LNCaP clone FGC (cell line): ENCODE data around the gene PSG4.
"Not testable (repeated sequence)": the region's sequence is repeated elsewhere in the genome, so short reads cannot be mapped to it uniquely, and the experiment has no call there.

Source experiments
- DNase-seq: peaks from one replicate; pipeline ENCODE4 v3.0.0-alpha.2; 2011; ENCODE audit warnings: low read depth
- H3K4me3 ChIP-seq: 2 replicates; pipeline ENCODE4 v1.5.1; 2011; ENCODE audit warnings: mild to moderate bottlenecking, low read depth, low read length, control low read depth
- TF ChIP-seq, protein P1 (sequence below): IDR thresholded peaks from 2 replicates; pipeline ENCODE4 v1.5.1; 2012; ENCODE audit warnings: mild to moderate bottlenecking; ENCODE audit not compliant: control insufficient read depth, insufficient read depth; ENCODE audit errors: extremely low read depth

Gene PSG4

DNA sequence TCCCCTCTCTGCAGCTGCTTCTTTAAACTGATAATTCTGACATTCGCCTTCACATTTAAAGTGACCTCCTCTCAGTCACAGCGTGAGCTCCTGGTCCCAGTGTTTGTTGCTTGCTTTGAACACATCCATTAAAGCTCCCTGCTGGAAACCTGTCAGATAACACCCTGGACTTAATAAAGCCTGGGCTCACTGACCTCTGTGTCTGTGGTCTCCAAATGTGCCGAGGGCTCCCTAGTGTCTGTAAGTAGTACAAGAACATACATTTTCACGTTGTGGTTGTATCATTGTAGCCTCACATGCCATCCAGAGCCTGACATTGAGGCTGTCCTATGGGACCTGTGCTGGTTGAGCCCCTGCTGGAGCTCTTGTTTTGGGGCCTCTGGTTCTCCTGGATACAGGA, 2.6 kb upstream of the PSG4 start:
- no peak overlapping the region for H3K4me3 ChIP-seq
- TF ChIP-seq, protein P1, sequence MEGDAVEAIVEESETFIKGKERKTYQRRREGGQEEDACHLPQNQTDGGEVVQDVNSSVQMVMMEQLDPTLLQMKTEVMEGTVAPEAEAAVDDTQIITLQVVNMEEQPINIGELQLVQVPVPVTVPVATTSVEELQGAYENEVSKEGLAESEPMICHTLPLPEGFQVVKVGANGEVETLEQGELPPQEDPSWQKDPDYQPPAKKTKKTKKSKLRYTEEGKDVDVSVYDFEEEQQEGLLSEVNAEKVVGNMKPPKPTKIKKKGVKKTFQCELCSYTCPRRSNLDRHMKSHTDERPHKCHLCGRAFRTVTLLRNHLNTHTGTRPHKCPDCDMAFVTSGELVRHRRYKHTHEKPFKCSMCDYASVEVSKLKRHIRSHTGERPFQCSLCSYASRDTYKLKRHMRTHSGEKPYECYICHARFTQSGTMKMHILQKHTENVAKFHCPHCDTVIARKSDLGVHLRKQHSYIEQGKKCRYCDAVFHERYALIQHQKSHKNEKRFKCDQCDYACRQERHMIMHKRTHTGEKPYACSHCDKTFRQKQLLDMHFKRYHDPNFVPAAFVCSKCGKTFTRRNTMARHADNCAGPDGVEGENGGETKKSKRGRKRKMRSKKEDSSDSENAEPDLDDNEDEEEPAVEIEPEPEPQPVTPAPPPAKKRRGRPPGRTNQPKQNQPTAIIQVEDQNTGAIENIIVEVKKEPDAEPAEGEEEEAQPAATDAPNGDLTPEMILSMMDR = no peak
- DNase-seq = no peak

DNA sequence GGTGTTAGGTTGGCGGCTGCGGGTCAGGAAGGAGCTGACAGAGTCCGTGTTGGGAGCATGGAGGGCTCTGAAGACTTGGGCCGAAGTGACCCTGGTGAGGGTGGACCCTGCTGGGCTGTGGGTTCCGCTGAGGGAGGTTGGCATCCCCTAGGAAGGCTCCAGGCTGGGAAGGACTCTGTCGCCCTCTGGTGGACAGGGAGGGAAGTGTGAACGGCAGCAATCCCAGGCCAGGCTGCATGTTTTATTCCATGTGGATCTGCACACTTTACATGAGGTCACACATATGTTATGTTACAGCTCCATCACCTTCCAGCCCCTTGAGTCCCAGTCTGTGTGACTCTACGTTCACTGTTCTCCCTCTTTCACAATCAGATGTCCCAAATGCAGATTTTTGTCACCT, 1.7 kb upstream of the PSG4 start:
- TF ChIP-seq, protein P1 = peak; percentile 52
- not testable (repeated sequence) for DNase-seq, H3K4me3 ChIP-seq

DNA sequence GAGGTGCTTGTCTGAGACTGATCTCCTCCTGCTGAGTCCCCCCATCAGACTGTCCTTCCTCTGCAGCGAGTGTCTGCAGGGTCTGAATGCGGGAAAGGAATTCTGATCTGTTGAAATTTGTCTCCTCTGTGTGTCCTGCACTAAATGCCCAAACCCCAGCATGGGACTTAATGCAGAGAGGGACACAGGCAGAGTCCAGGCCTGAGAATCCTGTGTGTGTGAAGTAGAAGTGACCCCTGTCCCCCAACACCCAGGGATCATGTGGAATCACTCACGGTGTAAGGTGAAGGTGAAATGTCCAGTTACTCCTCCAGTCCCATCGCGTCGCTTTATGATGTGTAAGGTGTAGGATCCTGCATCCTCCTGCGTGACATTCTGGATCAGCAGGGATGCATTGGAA, 1.8 kb downstream of the PSG4 start:
- not testable (repeated sequence) for H3K4me3 ChIP-seq, DNase-seq

DNA sequence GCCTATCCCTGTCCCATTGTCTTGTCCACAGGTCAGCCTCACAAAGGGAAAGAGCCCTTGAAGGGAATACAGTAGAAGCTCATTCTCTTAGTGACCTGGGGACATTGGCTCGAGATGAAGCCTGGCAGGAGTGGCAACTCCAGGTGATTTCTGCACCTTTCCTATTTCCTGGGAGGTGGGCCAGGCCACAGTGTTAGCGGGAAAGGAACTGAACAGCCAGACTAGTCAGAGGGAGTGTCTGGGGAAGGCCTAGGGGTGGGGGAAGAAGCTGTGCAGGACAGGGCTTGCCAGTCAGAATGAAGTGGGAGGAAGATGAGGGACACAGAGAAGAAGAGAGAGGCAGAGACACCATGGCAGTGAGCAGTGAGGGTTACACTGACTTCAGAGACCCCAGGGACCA, 3.5 kb downstream of the PSG4 start:
- DNase-seq, H3K4me3 ChIP-seq: not testable (repeated sequence)

DNA sequence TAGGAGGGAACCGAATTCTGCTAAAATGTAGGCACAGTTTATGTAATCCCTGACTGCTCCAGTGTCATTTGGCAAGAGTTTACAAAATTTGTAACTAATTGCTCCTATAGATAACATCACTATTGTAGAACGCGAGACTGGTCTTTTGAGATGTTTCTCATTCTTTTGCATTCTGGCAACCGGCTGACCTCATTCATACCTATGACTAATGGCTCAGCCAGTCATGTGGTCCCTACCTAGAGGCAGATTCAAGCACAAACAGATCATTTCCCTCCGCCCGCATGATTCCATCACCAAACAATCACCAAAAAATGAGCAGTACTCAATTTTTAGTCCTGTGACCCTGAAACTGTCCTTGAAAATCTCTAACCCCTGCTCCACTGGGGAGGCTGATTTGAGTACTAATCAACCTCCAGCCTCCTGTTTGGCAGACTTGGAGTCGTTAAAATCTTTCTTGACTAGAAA, 4.1 kb downstream of the PSG4 start:
- not testable (repeated sequence) for H3K4me3 ChIP-seq, DNase-seq

DNA sequence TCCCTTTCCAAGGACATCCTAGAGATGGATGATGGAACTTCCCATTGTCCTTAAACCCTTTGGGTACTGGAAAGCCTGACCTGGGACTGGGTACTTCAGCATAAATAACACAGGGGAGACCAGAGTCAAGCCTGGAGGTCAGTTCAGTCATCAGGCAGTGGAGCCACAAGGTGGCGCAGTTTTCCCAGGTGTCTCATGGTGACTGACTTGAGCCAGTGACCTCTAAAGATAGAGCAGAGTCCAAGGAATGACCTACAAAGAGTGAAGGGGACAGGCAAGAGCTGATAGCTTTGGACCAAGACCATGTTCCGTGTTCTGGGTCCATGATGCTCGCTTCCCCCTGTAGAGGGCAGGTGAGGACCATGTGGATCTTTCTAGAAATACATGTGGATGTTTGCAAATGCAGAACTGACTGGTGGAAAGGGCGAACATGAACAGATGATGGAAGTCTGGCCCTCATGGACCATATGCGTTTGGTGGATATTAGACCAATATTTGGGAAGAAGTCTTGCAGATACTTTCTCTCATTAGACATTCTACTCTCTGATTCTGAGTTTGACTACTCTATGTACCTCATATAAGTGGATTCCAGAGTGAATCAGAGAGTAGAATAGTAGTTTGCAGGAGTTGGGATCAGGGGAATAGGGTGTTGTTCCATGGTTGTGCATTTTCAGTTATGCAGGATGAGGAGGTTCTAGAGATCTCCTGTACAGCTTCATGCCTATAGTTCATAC, 6.6 kb downstream of the PSG4 start:
- not testable (repeated sequence) for DNase-seq, H3K4me3 ChIP-seq

DNA sequence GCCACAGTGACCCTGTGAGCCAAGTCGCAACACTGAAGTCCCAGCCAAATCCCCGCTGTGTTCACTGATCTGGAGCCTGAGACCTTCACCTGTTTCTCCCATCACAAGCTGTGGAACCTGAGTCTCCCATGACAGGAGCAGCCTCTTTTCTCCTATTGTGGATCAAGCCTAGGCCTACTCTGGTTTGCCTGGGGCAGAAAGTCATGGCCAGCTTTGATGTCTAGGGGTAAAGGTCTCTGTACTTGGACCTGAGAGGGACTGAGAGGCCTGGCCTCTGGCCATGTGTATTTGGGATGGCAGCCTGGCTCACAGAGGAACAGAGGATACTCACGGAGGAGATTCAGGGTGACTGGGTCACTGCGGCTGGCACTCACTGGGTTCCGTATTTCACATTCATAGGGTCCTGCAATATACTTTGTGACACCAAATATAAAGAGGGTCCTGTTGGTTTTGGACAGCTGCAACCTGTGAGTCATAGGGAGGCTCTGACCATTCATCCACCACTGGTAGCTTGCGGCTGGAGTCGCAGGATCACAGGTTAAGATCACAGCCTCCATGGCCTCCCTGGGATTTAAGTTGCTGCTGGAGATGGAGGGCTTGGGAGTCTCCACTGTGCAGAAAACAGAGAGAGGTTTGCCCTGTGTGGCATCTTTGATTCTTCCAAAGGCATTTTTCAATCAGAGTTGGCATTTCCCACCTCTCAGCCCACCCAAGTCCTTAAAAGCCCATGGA, 7.6 kb downstream of the PSG4 start:
- not testable (repeated sequence) for H3K4me3 ChIP-seq, DNase-seq

DNA sequence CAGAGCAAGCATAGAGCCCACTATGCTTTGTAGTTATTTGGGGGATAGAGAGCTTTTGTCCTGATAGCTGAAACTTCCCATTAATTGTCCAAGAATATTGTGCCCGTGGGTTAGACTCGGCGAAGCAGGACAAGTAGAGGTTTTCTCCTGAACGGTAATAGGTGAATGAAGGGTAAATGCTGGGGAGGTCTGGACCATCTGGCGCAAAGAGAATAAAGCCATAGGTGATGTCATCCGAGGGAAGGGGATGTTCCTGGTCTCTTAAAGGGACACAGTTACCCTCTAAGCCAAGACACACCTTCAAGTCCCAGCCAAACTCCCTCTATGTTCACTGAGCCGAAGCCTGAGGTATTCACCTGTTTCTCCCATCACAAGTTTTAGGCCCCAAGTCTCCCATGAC, 11.0 kb downstream of the PSG4 start:
- not testable (repeated sequence) for DNase-seq

DNA sequence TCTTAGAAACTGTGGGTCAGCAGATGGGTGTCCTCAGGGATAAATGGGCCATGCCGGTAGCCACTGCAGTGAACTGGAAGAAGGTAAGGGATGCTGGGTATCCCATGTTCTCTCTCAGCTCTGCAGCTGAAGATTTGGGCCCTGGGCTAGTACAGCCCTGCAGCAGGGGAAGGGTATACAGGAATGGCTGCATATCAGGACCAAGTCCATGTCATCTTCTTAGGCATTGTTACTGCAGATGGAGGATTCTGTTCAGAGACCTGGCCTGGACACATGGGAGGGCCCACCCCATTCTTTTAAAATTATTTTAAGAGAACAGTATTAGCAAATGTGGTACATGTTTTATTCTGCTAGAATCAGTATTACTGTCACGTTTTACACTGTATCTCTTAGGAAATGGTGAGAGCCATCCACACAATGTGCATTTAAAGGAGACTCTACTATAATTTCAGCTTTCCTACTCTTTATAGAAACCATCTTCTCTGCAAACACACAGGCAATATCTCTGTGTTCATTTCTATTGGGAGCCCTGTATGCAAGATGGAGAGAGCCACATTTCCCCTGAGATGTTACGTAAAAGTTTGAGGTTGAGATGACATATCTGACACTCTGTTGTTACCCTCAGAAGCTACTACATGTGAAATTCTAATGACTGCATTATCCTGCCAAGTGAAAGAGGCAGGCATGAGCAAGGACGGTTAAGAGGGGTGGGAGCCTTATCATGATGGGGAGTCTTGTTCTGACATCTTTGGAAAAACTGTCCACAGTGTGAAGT, 12.9 kb downstream of the PSG4 start:
- H3K4me3 ChIP-seq, DNase-seq: not testable (repeated sequence)

More for the DNA sequence above, 11.0 kb downstream of the PSG4 start:
- H3K4me3 ChIP-seq = not testable (repeated sequence)

DNA sequence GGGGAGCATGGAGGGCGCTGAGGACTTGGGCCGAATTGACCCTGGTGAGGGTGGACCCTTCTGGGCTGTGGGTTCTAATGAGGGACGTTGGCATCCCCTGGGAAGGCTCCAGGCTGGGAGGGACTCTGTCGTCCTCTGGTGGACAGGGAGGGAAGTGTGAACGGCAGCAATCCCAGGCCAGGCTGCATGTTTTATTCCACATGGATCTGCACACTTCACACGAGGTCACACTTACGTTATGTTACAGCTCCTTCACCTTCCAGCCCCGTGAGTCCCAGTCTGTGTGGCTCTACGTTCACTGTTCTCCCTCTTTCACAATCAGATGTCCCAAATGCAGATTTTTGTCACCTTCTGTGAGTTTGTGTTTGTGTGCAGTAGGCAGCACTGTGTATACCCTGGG, 17.3 kb downstream of the PSG4 start:
- DNase-seq = not testable (repeated sequence)
- TF ChIP-seq, protein P1 = peak; percentile 22; the same call in 1 of the 2 replicates

DNA sequence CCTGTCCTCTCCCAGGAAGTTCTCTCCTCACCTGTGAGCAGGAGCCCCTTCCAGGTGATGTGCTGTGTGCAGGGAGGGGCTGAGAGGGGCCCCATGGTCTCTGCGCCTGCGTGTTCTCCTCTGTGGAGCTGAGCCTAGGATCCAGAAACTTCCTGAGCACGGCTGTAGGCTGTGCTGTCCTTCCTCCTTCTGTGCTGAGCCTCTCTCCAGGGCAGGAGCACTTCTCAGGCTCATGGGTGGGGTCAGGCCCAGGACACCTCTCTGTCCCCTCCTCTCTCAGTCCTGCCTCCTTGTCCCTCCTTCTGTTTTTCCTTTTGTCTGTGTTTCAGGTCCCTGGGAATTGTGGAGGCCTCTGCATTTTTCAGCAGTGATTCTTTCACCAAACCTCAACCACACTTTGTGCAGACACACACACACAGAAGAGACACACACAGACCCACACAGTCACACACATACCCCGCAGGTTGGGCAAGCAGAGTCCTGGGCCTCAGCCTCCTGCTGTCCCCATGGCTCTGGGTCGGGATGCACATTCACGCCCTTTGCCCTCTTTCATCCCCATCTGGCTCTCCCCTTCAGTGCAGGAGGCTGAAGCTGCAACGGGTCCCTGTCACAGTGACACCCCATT, 19.0 kb downstream of the PSG4 start, which contains the start of gene PSG5:
PSG5 (minus strand) TSS at position 226 of the 625 bp plus-strand sequence; CDS start at position 95, 131 bp downstream.
- DNase-seq, H3K4me3 ChIP-seq: not testable (repeated sequence)

More for the DNA sequence above, 17.3 kb downstream of the PSG4 start:
- H3K4me3 ChIP-seq = not testable (repeated sequence)

DNA sequence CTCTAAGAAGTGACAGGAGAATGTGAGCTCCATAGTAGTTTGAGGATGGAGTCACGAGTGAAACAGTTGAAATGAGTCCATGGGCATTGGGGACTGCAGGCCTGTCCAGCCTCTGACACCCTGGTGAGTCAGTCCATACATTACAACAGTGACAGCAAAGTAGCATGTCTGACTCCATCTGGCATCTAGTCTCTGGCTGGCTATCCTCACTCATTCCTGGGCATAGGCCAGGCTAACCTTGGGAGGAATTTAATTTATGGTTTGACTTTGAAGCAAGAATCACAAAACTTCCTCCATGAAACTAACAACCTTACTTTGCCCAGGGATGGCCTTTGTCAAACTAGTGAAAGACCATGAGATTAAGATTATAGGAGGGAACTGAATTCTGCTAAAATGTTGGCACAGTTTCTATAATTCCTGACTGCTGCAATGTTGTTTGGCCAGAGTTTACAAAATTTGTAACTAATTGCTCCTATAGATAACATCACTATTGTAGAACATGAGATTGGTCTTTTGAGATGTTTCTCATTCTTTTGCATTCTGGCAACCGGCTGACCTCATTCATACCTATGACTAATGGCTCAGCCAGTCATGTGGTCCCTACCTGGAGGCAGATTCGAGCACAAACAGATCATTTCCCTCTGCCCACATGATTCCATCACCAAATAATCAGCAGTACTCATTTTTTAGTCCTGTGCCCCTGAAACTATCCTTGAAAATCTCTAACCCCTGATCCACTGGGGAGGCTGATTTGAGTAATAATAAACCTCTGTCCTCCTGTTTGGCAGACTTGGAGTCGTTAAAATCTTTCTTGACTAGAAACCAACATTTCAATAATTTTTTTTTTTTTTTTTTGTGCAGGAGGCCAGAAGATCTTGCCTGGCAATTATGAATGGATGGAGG, 23.3 kb downstream of the PSG4 start:
- DNase-seq, H3K4me3 ChIP-seq: not testable (repeated sequence)

DNA sequence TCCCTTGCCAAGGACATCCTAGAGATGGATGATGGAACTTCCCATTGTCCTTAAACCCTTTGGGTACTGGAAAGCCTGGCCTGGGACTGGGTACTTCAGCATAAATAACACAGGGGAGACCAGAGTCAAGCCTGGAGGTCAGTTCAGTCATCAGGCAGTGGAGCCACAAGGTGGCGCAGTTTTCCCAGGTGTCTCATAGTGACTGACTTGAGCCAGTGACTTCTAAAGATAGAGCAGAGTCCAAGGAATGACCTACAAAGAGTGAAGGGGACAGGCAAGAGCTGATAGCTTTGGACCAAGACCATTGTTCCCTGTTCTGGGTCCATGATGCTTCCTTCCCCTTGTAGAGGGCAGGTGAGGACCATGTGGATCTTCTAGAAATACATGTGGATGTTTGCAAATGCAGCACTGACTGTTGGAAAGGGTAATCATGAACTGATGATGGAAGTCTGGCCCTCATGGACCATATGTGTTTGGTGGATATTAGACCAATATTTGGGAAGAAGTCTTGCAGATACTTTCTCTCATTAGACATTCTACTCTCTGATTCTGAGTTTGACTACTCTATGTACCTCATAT, 25.8 kb downstream of the PSG4 start:
- H3K4me3 ChIP-seq, DNase-seq: not testable (repeated sequence)
